Activated naive CD4-positive, alpha-beta T cell treated with anti-CD3 and anti-CD28 coated beads, Interleukin-2, amount 10 ng/mL, durations not matched to agents 7 days and 5 days (primary cell): ENCODE results near the gene PRKAR1B.
"Not testable (repeated sequence)": the region's sequence is repeated elsewhere in the genome, so short reads cannot be mapped to it uniquely, and the experiment has no call there.

Experiments used
- CTCF ChIA-PET: fragments of 350-600 bp; sonication (Branson Sonifier 250); formaldehyde crosslinking; loops from one replicate; lab custom pipeline; 2021; ENCODE audit warnings: antibody characterized with exemption; lab: Charles Lee
- DNase-seq: peaks from one replicate; pipeline ENCODE4 v3.0.0-alpha.2; 2020
- H3K27ac Mint-ChIP-seq: one replicate; pipeline ENCODE4 v1.8.0; 2021; ENCODE audit warnings: mild to moderate bottlenecking, moderate library complexity, mixed read lengths
- H3K27me3 Mint-ChIP-seq: one replicate; pipeline ENCODE4 v1.8.0; 2021; ENCODE audit warnings: mild to moderate bottlenecking, mixed read lengths
- H3K36me3 Mint-ChIP-seq: one replicate; pipeline ENCODE4 v1.8.0; 2021; ENCODE audit warnings: mixed read lengths
- H3K4me1 Mint-ChIP-seq: one replicate; pipeline ENCODE4 v1.8.0; 2021; ENCODE audit warnings: mixed read lengths
- H3K4me3 Mint-ChIP-seq: one replicate; pipeline ENCODE4 v1.8.0; 2021; ENCODE audit warnings: mild to moderate bottlenecking, moderate library complexity, mixed read lengths
- H3K9me3 Mint-ChIP-seq: one replicate; pipeline ENCODE4 v1.8.0; 2021; ENCODE audit warnings: mixed read lengths

The PRKAR1B gene

GRCh38 chr7:559396-559705 lies 167.7 kb downstream of the PRKAR1B start:
- H3K4me3 Mint-ChIP-seq, result no peak overlapping the region
- CTCF ChIA-PET, result no interaction called here
- no peaks in the 10 kb centered on the region for H3K9me3 Mint-ChIP-seq
- no peak for DNase-seq
- H3K27me3 Mint-ChIP-seq, result no peaks in the 10 kb centered on the region
- no peaks in the 10 kb centered on the region for H3K36me3 Mint-ChIP-seq
- peak overlapping the region; percentile 52 for H3K27ac Mint-ChIP-seq
- H3K4me1 Mint-ChIP-seq, result no peaks in the 10 kb centered on the region

- H3K27me3 Mint-ChIP-seq, result no peaks in the 10 kb centered on the region
- no peak overlapping the region for H3K27ac Mint-ChIP-seq
- DNase-seq, result no peak
- CTCF ChIA-PET, result no interaction called here
- no peak overlapping the region for H3K4me3 Mint-ChIP-seq
- H3K9me3 Mint-ChIP-seq, result no peaks in the 10 kb centered on the region
- H3K4me1 Mint-ChIP-seq, result no peaks in the 10 kb centered on the region
- H3K36me3 Mint-ChIP-seq, result no peaks in the 10 kb centered on the region
These were observed 169.6 kb downstream of the PRKAR1B start for GRCh38 chr7:557558-557881.

DNA sequence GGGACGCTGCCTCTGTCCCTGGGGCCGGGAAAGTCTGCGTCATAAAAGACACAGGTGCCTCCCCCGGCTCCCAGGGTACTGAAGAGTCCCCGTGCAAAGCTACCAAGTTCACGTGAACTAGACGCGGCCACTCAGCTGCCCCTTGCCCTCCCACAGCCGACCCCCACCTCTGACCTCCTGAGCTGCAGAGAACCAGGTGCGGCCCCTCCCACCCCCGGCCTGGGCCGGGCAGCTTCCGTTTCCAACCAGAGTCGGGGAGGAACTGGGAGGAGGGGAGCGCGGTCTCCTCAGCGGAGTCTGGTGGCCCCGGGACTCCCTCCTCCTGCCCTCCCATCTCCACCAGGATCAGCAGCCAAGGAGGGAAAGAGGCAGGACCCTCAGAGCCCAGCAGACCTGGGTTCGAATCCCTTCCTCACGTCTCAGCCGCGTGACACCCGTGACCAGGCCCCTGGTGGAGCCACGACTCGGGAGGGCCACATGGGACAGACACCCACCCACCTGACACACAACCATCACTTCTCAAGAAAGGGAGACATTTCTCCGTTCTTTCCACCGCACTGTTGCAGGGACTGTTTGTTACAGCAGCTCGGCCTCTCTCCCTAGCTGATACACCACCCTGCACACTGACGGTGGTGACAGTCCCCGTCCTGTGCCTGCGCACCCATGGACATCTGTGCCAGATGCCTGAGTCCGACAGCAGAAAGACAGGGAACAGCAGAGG lies 170.1 kb downstream of the PRKAR1B start:
- Mint-ChIP-seq H3K27me3 (no peaks in the 10 kb centered on the region), H3K9me3 (no peaks in the 10 kb centered on the region), H3K4me1 (no peaks in the 10 kb centered on the region), H3K27ac (no peak overlapping the region), H3K4me3 (no peak overlapping the region), H3K36me3 (no peaks in the 10 kb centered on the region)
- no peak for DNase-seq
- CTCF ChIA-PET, result no interaction called here

DNA sequence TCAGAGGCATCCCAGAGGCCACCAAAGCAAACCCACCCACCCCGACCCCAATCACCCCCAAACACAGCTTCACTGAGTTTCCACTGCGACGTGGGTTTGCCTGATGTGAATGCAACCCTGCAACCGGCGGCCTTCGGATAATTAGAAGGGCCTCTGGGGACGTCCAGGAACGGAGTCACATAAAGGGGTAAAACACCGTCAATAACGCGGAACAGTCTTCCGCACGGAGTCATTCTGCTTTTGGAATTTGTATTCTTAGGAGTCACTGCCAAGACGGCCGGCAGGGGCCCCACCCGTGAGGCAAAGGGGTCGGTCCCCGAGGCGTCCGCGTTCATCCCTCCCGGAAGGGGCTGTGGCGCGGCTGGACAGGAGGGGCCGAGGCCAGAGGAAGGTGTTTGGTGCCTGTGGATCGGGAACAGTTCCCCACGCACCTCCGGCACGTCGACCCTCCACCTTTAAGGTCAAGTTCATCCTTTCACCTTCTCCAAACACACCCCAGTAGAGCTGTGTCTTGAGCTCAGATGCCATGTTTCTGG lies 170.7 kb downstream of the PRKAR1B start:
- Mint-ChIP-seq H3K4me3 (no peak overlapping the region), H3K9me3 (no peaks in the 10 kb centered on the region), H3K36me3 (no peaks in the 10 kb centered on the region), H3K27me3 (no peaks in the 10 kb centered on the region), H3K27ac (no peak overlapping the region), H3K4me1 (no peaks in the 10 kb centered on the region)
- no peak for DNase-seq
- CTCF ChIA-PET, result no interaction called here

DNA sequence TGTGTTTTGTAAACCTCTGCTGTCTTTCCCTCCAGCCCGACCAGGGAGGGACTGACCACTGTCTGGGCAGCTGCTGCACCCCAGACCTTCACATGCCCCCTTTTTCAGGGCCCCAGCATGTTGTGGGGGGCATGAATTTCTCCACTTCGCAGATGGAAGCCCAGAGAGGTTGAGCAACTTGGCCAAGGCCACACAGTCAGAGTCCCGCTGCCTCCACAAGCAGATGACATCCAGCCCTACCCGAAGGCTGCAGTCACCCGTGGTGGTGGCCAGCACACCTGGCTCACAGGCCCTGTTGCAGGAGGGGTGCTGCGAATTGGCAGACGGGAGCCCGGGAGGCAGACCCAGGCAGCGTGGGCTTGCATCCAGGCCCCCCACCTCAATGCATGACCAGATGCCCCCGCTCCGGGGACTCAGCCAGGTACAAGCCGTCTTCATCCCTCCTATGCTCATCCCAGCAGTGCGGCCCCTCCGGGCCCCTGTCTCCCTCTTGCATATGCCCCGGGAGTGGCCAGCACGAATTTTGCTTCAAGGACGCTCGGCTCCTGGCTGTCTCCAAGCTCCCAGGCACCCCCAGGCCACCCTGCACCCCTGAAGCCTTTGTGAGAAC lies 171.4 kb downstream of the PRKAR1B start:
- CTCF ChIA-PET, result no interaction called here
- no peaks in the 10 kb centered on the region for H3K9me3 Mint-ChIP-seq
- no peak overlapping the region for H3K27ac Mint-ChIP-seq
- DNase-seq, result no peak
- no peaks in the 10 kb centered on the region for H3K36me3 Mint-ChIP-seq
- no peaks in the 10 kb centered on the region for H3K27me3 Mint-ChIP-seq
- no peak overlapping the region for H3K4me3 Mint-ChIP-seq
- H3K4me1 Mint-ChIP-seq, result no peaks in the 10 kb centered on the region

DNA sequence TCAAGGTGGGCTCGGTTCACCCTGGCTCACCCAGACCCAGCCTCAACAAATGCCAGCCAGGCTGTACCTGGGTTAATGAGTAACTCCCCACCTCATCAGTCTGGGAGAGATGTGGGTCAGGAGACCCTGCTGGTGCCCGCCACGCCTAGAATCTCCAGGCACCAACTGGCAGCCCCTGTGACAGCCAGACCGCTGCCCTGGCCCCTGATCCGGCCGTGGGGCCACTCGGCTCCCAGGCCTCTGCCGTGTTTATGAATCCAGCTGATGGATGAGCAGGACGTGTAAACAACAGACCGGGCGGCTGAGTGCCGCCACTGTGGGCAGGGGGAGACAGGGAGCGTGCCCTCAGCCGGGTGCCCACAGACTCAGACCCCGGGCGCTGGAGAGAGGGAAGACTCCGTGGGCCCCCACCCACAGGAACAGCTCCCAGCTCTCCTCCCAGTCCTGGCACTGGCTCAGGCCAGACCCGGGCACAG lies 173.4 kb downstream of the PRKAR1B start:
- CTCF ChIA-PET, result no interaction called here

DNA sequence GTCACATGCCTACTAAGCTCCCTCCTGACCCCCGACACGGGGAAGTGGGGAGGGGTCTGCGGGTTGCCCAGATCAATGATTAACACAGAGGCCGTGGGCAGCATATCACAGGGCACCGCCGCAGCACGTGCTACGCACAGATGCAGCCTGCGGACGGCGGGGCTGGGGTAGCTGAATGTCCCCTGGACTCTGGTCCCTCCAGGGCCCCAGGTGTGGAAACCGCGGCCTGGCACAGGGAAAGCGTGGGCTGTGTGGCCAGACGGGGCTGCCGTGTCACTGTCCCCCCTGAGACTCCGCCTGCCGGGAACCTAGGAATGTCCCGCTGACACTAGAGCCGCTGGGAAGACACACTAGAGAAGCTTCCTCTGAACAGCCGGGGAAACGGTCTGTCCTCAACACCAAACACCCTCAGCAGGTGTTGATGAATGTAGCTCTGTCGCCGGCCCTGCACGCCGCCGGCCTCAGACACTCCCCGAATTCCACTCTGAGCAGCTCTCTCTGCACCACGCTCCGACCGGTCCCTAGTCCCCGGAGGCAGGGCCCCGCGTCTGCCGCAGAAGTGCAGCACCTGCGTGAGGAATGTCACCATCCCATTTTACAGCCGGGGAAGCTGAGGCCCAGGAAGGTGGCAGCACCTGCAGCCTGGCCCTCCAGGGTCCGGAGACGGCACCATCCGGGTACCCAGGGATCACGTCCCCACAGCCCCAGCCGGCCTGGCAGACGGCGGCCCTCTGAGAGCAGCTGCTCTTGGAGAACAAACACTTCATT lies 174.0 kb downstream of the PRKAR1B start:
- H3K4me1 Mint-ChIP-seq, result no peaks in the 10 kb centered on the region
- DNase-seq, result no peak
- CTCF ChIA-PET, result no interaction called here
- H3K4me3 Mint-ChIP-seq, result no peak overlapping the region
- H3K27ac Mint-ChIP-seq, result no peak overlapping the region
- H3K36me3 Mint-ChIP-seq, result peaks cover 1% of the 10 kb centered on the region
- no peaks in the 10 kb centered on the region for H3K9me3 Mint-ChIP-seq
- H3K27me3 Mint-ChIP-seq, result no peaks in the 10 kb centered on the region

More for the DNA sequence above, 173.4 kb downstream of the PRKAR1B start:
- H3K27me3 Mint-ChIP-seq, result no peaks in the 10 kb centered on the region
- no peaks in the 10 kb centered on the region for H3K4me1 Mint-ChIP-seq
- no peak overlapping the region for H3K27ac Mint-ChIP-seq
- no peaks in the 10 kb centered on the region for H3K9me3 Mint-ChIP-seq
- H3K4me3 Mint-ChIP-seq, result no peak overlapping the region
- peaks cover 1% of the 10 kb centered on the region for H3K36me3 Mint-ChIP-seq
- no peak for DNase-seq

- H3K4me3 Mint-ChIP-seq, H3K4me1 Mint-ChIP-seq, DNase-seq, CTCF ChIA-PET, H3K36me3 Mint-ChIP-seq, H3K9me3 Mint-ChIP-seq, H3K27me3 Mint-ChIP-seq, H3K27ac Mint-ChIP-seq: not testable (repeated sequence)
These were observed 174.8 kb downstream of the PRKAR1B start for GRCh38 chr7:552151-552867.

- H3K4me3 Mint-ChIP-seq, DNase-seq, CTCF ChIA-PET, H3K27me3 Mint-ChIP-seq, H3K9me3 Mint-ChIP-seq, H3K36me3 Mint-ChIP-seq, H3K4me1 Mint-ChIP-seq, H3K27ac Mint-ChIP-seq: not testable (repeated sequence)
These were observed 175.5 kb downstream of the PRKAR1B start for GRCh38 chr7:551615-551970.

GRCh38 chr7:550881-551614 lies 176.0 kb downstream of the PRKAR1B start:
- H3K4me3 Mint-ChIP-seq, result no peak overlapping the region
- peaks cover 1% of the 10 kb centered on the region for H3K36me3 Mint-ChIP-seq

GRCh38 chr7:549891-550625 lies 177.0 kb downstream of the PRKAR1B start:
- Mint-ChIP-seq H3K9me3 (peaks cover 3% of the 10 kb centered on the region), H3K27ac (no peak overlapping the region), H3K4me1 (no peaks in the 10 kb centered on the region), H3K27me3 (no peaks in the 10 kb centered on the region), H3K36me3 (peaks cover 1% of the 10 kb centered on the region), H3K4me3 (no peak overlapping the region)
- CTCF ChIA-PET, result no interaction called here
- DNase-seq, result no peak

More at GRCh38 chr7:550881-551614, 176.0 kb downstream of the PRKAR1B start:
- DNase-seq, result no peak
- CTCF ChIA-PET, result no interaction called here
- Mint-ChIP-seq H3K4me1 (no peaks in the 10 kb centered on the region), H3K9me3 (no peaks in the 10 kb centered on the region), H3K27me3 (no peaks in the 10 kb centered on the region), H3K27ac (no peak overlapping the region)

DNA sequence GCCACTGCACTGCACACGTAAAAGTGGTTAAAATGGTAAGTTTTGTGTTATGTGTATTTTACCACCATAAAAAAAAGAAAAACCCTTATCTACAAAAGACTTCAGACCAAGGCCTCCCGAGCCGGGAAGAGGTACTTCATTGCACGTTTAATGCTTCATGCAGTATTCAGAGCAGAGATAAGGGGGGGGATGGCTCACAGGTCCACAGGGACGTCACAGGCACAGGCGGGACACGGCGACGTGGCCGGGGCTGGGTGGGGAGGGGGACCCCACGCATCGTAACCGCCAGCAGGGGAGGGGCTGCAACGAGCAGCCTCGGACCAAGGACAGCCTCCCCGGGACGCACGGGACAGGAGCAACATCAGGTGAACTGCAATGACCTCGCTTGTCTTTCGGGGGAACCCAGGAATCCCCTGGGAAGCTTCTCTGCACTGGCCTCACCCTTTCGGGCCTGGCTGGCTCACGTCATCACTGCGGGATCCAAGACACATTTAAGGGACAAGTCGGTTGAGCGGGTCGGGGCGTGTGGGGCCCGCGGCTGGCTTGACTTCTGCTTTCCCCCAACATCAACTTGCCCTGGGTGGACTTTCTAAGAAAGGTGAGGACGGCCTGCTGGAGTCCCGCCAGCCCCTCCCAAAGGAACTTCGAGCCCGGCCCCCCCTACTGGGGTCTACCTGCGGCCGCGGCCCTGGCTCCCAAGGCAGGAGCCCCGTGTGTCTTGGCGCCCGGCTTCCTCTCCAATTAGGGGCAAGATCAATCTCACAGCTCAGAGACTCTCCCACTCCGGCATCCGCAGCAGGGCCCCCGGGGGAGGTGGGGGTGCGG lies 177.8 kb downstream of the PRKAR1B start:
- no peak for DNase-seq
- Mint-ChIP-seq H3K27me3 (no peaks in the 10 kb centered on the region), H3K4me3 (no peak overlapping the region), H3K4me1 (no peaks in the 10 kb centered on the region), H3K9me3 (peaks cover 3% of the 10 kb centered on the region), H3K27ac (no peak overlapping the region), H3K36me3 (peaks cover 1% of the 10 kb centered on the region)
- CTCF ChIA-PET, result no interaction called here

DNA sequence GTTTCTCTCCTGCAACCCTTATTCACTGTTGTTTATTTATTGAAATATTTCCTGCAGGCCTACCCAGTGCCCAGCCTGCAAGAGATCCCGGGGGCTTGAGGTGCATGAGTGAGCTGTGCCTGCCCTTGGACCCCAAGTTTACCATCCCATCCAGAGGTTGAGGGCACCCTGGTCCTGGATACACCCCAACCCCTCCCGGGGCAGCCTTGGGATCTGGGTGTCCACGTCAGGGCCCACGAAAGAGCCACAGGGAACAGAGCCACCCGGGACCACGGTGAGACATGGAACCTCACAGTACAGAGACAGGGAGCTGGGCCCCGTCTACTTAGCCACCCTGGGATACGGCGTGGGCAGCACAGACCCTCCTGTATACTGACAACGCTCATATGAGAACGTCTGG lies 178.7 kb downstream of the PRKAR1B start:
- Mint-ChIP-seq H3K36me3 (peaks cover 1% of the 10 kb centered on the region), H3K4me1 (no peaks in the 10 kb centered on the region), H3K27ac (no peak overlapping the region), H3K4me3 (no peak overlapping the region), H3K27me3 (no peaks in the 10 kb centered on the region), H3K9me3 (peaks cover 3% of the 10 kb centered on the region)
- CTCF ChIA-PET, result no interaction called here
- no peak for DNase-seq
